BLaER1 (cell line): ENCODE measurements around the gene SLC22A14.

Source experiments
- H3K27ac ChIP-seq: shearing (Covaris generic); formaldehyde crosslinking; 2 replicates; pipeline ENCODE4 v1.8.1; 2022
- H3K27me3 ChIP-seq: shearing (Covaris generic); formaldehyde crosslinking; 2 replicates; pipeline ENCODE4 v1.8.1; 2022
- H3K36me3 ChIP-seq: shearing (Covaris generic); formaldehyde crosslinking; 2 replicates; pipeline ENCODE4 v1.8.1; 2022
- H3K4me1 ChIP-seq: shearing (Covaris generic); formaldehyde crosslinking; 2 replicates; pipeline ENCODE4 v1.8.1; 2022
- H3K4me2 ChIP-seq: shearing (Covaris generic); formaldehyde crosslinking; 2 replicates; pipeline ENCODE4 v1.8.1; 2022
- H3K4me3 ChIP-seq: shearing (Covaris generic); formaldehyde crosslinking; 2 replicates; pipeline ENCODE4 v1.8.1; 2022
- H3K9ac ChIP-seq: shearing (Covaris generic); formaldehyde crosslinking; 2 replicates; pipeline ENCODE4 v1.8.1; 2022
- H3K9me3 ChIP-seq: shearing (Covaris generic); formaldehyde crosslinking; 2 replicates; pipeline ENCODE4 v1.8.1; 2022
- H4K20me1 ChIP-seq: shearing (Covaris generic); formaldehyde crosslinking; 2 replicates; pipeline ENCODE4 v1.8.1; 2022
- Cebpa-rat ChIP-seq: shearing (Covaris generic); IDR thresholded peaks from 2 replicates; pipeline ENCODE4 v1.8.1; 2022

Gene SLC22A14

GRCh38 chr3:38337703-38338102, 55.6 kb downstream of the SLC22A14 start:
- H3K27me3 ChIP-seq, result no peaks in the 10 kb centered on the region
- no peaks in the 10 kb centered on the region for H3K4me1 ChIP-seq
- no peaks in the 10 kb centered on the region for H3K36me3 ChIP-seq
- TF ChIP-seq Cebpa-rat, result no peak
- H3K4me3 ChIP-seq, result no peak overlapping the region
- H4K20me1 ChIP-seq, result no peaks in the 10 kb centered on the region
- H3K27ac ChIP-seq, result no peak overlapping the region
- no peak overlapping the region for H3K4me2 ChIP-seq
- no peaks in the 10 kb centered on the region for H3K9me3 ChIP-seq
- no peak overlapping the region for H3K9ac ChIP-seq

- Histone ChIP-seq H3K4me1 (peaks cover 19% of the 10 kb centered on the region), H3K27ac (no peak overlapping the region), H3K27me3 (no peaks in the 10 kb centered on the region), H4K20me1 (no peaks in the 10 kb centered on the region), H3K9ac (no peak overlapping the region), H3K9me3 (no peaks in the 10 kb centered on the region), H3K36me3 (0 out of 2 replicates have a peak, but pooled peaks cover 10% of the 10 kb centered on the region), H3K4me2 (no peak overlapping the region), H3K4me3 (no peak overlapping the region)
- no peak for TF ChIP-seq Cebpa-rat
Observed at GRCh38 chr3:38343797-38344594, 61.9 kb downstream of the SLC22A14 start.

GRCh38 chr3:38345879-38346586, 63.9 kb downstream of the SLC22A14 start:
- no peak overlapping the region; the same call in 1 of the 2 replicates for H3K9ac ChIP-seq
- no peak for TF ChIP-seq Cebpa-rat
- no peaks in the 10 kb centered on the region for H4K20me1 ChIP-seq
- H3K4me2 ChIP-seq, result peak overlapping the region; percentile 96
- H3K4me1 ChIP-seq, result peaks cover 21% of the 10 kb centered on the region
- no peaks in the 10 kb centered on the region for H3K27me3 ChIP-seq
- no peaks in the 10 kb centered on the region for H3K9me3 ChIP-seq
- H3K27ac ChIP-seq, result no peak overlapping the region
- H3K36me3 ChIP-seq, result 0 out of 2 replicates have a peak, but pooled peaks cover 12% of the 10 kb centered on the region
- peak overlapping the region; percentile 79; the same call in 1 of the 2 replicates for H3K4me3 ChIP-seq

GRCh38 chr3:38346587-38347410, 64.7 kb downstream of the SLC22A14 start, which contains the start of gene XYLB:
XYLB (plus strand) TSS chr3:38346785; CDS start chr3:38346869, 84 bp downstream.
- H4K20me1 ChIP-seq, result no peaks in the 10 kb centered on the region
- peak within 1 kb of the TSS; percentile 81 for H3K9ac ChIP-seq
- peak within 1 kb of the TSS; percentile 79 for H3K4me3 ChIP-seq
- H3K4me1 ChIP-seq, result peaks cover 21% of the 10 kb centered on the region
- peak within 1 kb of the TSS; percentile 76 for H3K27ac ChIP-seq
- no peak for TF ChIP-seq Cebpa-rat
- peaks cover 15% of the 10 kb centered on the region; the same call in 1 of the 2 replicates for H3K36me3 ChIP-seq
- no peaks in the 10 kb centered on the region for H3K9me3 ChIP-seq
- peak within 1 kb of the TSS; percentile 96 for H3K4me2 ChIP-seq
- no peaks in the 10 kb centered on the region for H3K27me3 ChIP-seq

GRCh38 chr3:38347421-38348200, 65.5 kb downstream of the SLC22A14 start:
- no peaks in the 10 kb centered on the region for H3K27me3 ChIP-seq
- peaks cover 24% of the 10 kb centered on the region for H3K36me3 ChIP-seq
- H3K4me3 ChIP-seq, result peak overlapping the region; percentile 79
- H3K9me3 ChIP-seq, result no peaks in the 10 kb centered on the region
- H3K4me1 ChIP-seq, result peaks cover 21% of the 10 kb centered on the region
- H3K9ac ChIP-seq, result peak overlapping the region; percentile 81; the same call in 1 of the 2 replicates
- H3K4me2 ChIP-seq, result peak overlapping the region; percentile 96
- no peak overlapping the region; the same call in 1 of the 2 replicates for H3K27ac ChIP-seq
- no peak for TF ChIP-seq Cebpa-rat
- no peaks in the 10 kb centered on the region for H4K20me1 ChIP-seq

GRCh38 chr3:38348903-38349302, 66.8 kb downstream of the SLC22A14 start:
- Histone ChIP-seq H4K20me1 (no peaks in the 10 kb centered on the region), H3K4me3 (no peak overlapping the region), H3K9ac (no peak overlapping the region), H3K27me3 (no peaks in the 10 kb centered on the region), H3K27ac (no peak overlapping the region), H3K9me3 (no peaks in the 10 kb centered on the region), H3K4me1 (peaks cover 21% of the 10 kb centered on the region), H3K36me3 (peaks cover 30% of the 10 kb centered on the region), H3K4me2 (no peak overlapping the region)
- no peak for TF ChIP-seq Cebpa-rat

GRCh38 chr3:38349684-38350359, 67.7 kb downstream of the SLC22A14 start:
- no peaks in the 10 kb centered on the region for H3K27me3 ChIP-seq
- H4K20me1 ChIP-seq, result no peaks in the 10 kb centered on the region
- H3K27ac ChIP-seq, result no peak overlapping the region
- no peaks in the 10 kb centered on the region for H3K9me3 ChIP-seq
- H3K9ac ChIP-seq, result no peak overlapping the region
- H3K4me3 ChIP-seq, result no peak overlapping the region
- peaks cover 30% of the 10 kb centered on the region for H3K36me3 ChIP-seq
- peaks cover 21% of the 10 kb centered on the region for H3K4me1 ChIP-seq
- no peak for TF ChIP-seq Cebpa-rat
- no peak overlapping the region for H3K4me2 ChIP-seq

GRCh38 chr3:38353151-38353550, 71.1 kb downstream of the SLC22A14 start:
- no peaks in the 10 kb centered on the region for H3K9me3 ChIP-seq
- H3K4me3 ChIP-seq, result no peak overlapping the region
- H3K36me3 ChIP-seq, result peaks cover 39% of the 10 kb centered on the region
- no peaks in the 10 kb centered on the region for H4K20me1 ChIP-seq
- no peak overlapping the region for H3K27ac ChIP-seq
- H3K4me2 ChIP-seq, result no peak overlapping the region
- H3K9ac ChIP-seq, result no peak overlapping the region
- H3K27me3 ChIP-seq, result no peaks in the 10 kb centered on the region
- H3K4me1 ChIP-seq, result peaks cover 8% of the 10 kb centered on the region
- TF ChIP-seq Cebpa-rat, result no peak
